ENCODE results near the gene LPP. TPM values are rescaled to one million over a fixed set of nuclear protein-coding genes. Genes with fewer than 3 reads are reported as not detected.

Gene LPP
- total and polyA plus RNA-seq, 9 of the 15 experiments (the other 6 are each of a cell fraction or from before 2014, with no cell fraction given), result 0.07 to 0.18 TPM; not detected in 7

DNA sequence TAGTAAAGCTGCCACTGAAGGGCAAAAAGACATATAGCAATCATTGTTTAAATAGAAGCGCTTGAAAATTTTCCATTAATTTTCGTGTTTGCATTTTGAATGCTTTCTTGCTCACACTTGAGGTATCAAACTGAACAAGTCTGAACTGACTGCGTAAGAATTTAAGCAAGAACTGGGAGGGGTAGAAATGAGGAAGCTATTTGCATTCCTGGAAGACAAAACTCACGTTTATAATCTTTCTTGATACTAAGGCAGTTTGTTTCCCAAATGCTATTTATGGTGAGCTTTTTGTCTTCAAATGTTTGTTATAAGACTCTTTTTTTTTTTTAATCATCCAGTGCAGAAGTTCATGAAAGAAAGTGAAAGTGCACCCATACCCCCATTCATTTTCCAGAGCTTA is 518.0 kb downstream of the LPP start (continued):
- TF ChIP-seq, protein P1, sequence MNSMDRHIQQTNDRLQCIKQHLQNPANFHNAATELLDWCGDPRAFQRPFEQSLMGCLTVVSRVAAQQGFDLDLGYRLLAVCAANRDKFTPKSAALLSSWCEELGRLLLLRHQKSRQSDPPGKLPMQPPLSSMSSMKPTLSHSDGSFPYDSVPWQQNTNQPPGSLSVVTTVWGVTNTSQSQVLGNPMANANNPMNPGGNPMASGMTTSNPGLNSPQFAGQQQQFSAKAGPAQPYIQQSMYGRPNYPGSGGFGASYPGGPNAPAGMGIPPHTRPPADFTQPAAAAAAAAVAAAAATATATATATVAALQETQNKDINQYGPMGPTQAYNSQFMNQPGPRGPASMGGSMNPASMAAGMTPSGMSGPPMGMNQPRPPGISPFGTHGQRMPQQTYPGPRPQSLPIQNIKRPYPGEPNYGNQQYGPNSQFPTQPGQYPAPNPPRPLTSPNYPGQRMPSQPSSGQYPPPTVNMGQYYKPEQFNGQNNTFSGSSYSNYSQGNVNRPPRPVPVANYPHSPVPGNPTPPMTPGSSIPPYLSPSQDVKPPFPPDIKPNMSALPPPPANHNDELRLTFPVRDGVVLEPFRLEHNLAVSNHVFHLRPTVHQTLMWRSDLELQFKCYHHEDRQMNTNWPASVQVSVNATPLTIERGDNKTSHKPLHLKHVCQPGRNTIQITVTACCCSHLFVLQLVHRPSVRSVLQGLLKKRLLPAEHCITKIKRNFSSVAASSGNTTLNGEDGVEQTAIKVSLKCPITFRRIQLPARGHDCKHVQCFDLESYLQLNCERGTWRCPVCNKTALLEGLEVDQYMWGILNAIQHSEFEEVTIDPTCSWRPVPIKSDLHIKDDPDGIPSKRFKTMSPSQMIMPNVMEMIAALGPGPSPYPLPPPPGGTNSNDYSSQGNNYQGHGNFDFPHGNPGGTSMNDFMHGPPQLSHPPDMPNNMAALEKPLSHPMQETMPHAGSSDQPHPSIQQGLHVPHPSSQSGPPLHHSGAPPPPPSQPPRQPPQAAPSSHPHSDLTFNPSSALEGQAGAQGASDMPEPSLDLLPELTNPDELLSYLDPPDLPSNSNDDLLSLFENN (IDR thresholded peaks at IDR 0.05; ENCODE audit: low read depth in 2 of 2, low read length in 2 of 2), result no peak

DNA sequence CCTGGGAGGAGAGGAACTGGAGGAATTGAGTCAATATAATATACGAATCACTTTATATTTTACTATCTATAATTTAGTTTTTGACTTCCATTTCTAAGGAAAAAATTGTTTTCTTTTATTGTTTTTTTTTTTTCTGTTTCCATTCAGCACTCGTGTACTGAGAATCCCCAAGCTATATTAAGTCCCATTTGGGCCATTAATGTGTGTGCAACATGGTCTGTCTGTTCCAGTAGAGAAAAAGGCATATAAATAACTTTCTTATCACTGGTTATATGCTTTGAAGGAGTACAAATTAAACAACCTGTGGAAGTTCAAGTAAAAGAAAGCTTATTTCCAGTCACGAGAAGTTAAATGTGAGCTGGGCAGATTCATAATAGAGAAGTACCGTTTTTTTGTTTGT is 518.9 kb downstream of the LPP start:
- WGBS (ENCODE audit: insufficient coverage, low coverage, missing lambda C conversion rate), result 2% methylated on average over 4 of the region's 4 CpGs
- DNase-seq (ENCODE audit: extremely low read depth in 1 of 4, low spot score in 3 of 4), result no peak
- no peak for ATAC-seq
- Histone ChIP-seq H3K27ac (ENCODE audit: extremely low read depth, low read depth, low read length) (no peak overlapping the region), H3K27me3 (ENCODE audit: control insufficient read depth in 2 of 2, insufficient read depth in 2 of 2, low read length in 2 of 2) (no peaks in the 10 kb centered on the region), H3K4me2 (ENCODE audit: insufficient read depth, low read length) (no peak overlapping the region), H2AFZ (ENCODE audit: low read depth, low read length) (no peak overlapping the region), H4K20me1 (replicated peaks; ENCODE audit: control insufficient read depth, insufficient read depth, low read length) (no peaks in the 10 kb centered on the region), H3K9me3 (replicated peaks; ENCODE audit: control insufficient read depth, insufficient read depth, low read depth, low read length) (no peaks in the 10 kb centered on the region), H3K9me1 (ENCODE audit: control insufficient read depth, insufficient read depth, low read length) (no peaks in the 10 kb centered on the region), H3K9ac (ENCODE audit: insufficient read depth in 1 of 2, low read depth in 2 of 2, low read length in 2 of 2) (no peak overlapping the region), H3K79me2 (ENCODE audit: control insufficient read depth, insufficient read depth, low read length) (no peaks in the 10 kb centered on the region), H3K36me3 (ENCODE audit: control insufficient read depth, insufficient read depth, low read length) (no peaks in the 10 kb centered on the region), H3K4me1 (replicated peaks in 1 of 2; ENCODE audit: control insufficient read depth in 2 of 2, insufficient read depth in 2 of 2, low read length in 2 of 2) (no peaks in the 10 kb centered on the region), H3K4me3 (no peak overlapping the region)
- ChIA-PET CTCF (ENCODE audit: low intra/inter-chr PET ratio) (no interaction called here), POLR2A (interaction anchor here (0.7 kb wide), 1 partner anchor 490 kb away, joined by 4 read pairs; no protein-coding TSS in a partner anchor)
- no TSS peak for BruUV-seq (replicated peaks)
- intact Hi-C loops (cut with micrococcal nuclease), result no loop called here
- in situ Hi-C loops (cut with MboI), result no loop called here
- TF ChIP-seq ZNF224 (CRISPR knock-in tag; IDR thresholded peaks at IDR 0.05), result no peak
- TF ChIP-seq ZNF316 (IDR thresholded peaks at IDR 0.05), result no peak
- no peak for TF ChIP-seq ATF1 (CRISPR knock-in tag; IDR thresholded peaks at IDR 0.05)
- no peak for TF ChIP-seq ATF1 (tag; IDR thresholded peaks at IDR 0.05)
- TF ChIP-seq, protein P2, sequence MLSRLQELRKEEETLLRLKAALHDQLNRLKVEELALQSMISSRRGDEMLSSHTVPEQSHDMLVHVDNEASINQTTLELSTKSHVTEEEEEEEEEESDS (CRISPR knock-in tag; IDR thresholded peaks at IDR 0.05), result no peak
- TF ChIP-seq BCL6 (CRISPR knock-in tag; IDR thresholded peaks at IDR 0.05), result no peak
- TF ChIP-seq NCOR1 (IDR thresholded peaks at IDR 0.05), result no peak
- TF ChIP-seq KLF13 (tag; IDR thresholded peaks at IDR 0.05; ENCODE audit: borderline replicate concordance, low read depth), result no peak
- FAIRE-seq, result no peak

Measured in K562 (cell line).